ENCODE data around the gene ZCCHC14. TPM values are rescaled to one million over a fixed set of nuclear protein-coding genes. Genes with fewer than 3 reads are reported as not detected.
A peak's percentile ranks its signal among the peaks of the same experiment; 100 is the strongest.

The ZCCHC14 gene
- total and polyA plus RNA-seq, 2 of the 13 experiments (the other 11 are each of a cell fraction or from before 2014, with no cell fraction given) = 12.4 to 12.5 TPM

DNA sequence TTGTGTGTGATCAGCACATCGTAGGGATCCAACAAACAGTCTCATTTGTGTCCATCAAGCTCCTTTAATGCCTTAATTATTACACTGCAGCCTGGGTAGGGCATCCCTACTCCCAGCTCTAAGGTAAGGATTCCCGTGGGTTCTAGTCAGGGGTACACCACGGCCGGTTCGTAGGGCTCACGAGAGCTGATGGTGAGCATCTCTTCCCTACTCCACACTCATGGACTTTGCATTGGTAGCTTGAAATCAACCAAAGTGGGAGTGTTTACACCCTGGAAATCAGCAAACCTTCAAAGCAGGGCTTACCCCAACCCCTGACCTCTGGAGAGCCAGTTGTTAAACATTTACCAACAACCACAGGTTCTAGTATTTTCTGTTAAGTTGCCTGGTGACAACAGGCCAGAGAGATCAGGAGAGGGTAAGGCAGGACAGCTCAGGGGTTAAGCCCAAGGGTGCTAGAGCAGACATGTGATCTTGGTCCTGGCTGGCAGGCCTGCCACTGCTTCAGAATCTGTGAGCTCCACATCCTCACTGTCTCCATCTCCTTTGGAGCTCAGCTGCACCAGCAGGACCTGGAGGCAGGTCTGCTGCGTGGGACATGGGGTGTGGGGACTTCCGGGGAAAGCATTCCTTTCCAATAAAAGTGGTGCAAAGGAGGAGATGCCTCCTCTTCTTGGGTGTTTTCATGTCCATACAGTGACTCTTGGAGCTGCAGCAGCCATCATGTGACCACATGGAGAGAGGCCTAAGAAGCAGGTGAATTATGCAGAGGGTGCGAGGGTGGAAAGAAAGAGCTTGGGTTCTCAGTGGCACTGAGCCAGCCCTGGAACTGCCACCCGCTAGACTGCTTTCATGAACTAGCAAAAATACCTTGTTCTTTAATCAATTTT, 36.1 kb upstream of the ZCCHC14 start (continued):
- TF ChIP-seq, protein P1, sequence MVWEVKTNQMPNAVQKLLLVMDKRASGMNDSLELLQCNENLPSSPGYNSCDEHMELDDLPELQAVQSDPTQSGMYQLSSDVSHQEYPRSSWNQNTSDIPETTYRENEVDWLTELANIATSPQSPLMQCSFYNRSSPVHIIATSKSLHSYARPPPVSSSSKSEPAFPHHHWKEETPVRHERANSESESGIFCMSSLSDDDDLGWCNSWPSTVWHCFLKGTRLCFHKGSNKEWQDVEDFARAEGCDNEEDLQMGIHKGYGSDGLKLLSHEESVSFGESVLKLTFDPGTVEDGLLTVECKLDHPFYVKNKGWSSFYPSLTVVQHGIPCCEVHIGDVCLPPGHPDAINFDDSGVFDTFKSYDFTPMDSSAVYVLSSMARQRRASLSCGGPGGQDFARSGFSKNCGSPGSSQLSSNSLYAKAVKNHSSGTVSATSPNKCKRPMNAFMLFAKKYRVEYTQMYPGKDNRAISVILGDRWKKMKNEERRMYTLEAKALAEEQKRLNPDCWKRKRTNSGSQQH (CRISPR knock-in tag; IDR thresholded peaks at IDR 0.05; ENCODE audit: low read depth) = no peak
- TF ChIP-seq REXO4 (CRISPR knock-in tag; IDR thresholded peaks at IDR 0.05; ENCODE audit: borderline replicate concordance) (no peak), POLR2A (IDR thresholded peaks at IDR 0.05; ENCODE audit: insufficient read depth in 1 of 2, low read depth in 2 of 2, low read length in 2 of 2) (peak; percentile 70 to 82), FOSL1 (CRISPR knock-in tag; IDR thresholded peaks at IDR 0.05; ENCODE audit: borderline replicate concordance) (no peak), ZNF614 (CRISPR knock-in tag; IDR thresholded peaks at IDR 0.05; ENCODE audit: borderline replicate concordance) (no peak; the same call in none of the 2 replicates), TCF12 (IDR thresholded peaks at IDR 0.05) (no peak), TCF12 (CRISPR knock-in tag; IDR thresholded peaks at IDR 0.05) (0 out of 2 replicates have a peak, but pooled peaks have one; percentile 56), HNRNPUL1 (IDR thresholded peaks at IDR 0.05; ENCODE audit: low read depth, low read length) (peak; percentile 35; the same call in 1 of the 2 replicates), NCOA2 (CRISPR knock-in tag; IDR thresholded peaks at IDR 0.05) (peak; percentile 94), MIER3 (CRISPR knock-in tag; IDR thresholded peaks at IDR 0.05; ENCODE audit: borderline replicate concordance) (peak; percentile 91; the same call in 1 of the 2 replicates), ZFP41 (CRISPR knock-in tag; IDR thresholded peaks at IDR 0.05; ENCODE audit: borderline replicate concordance) (peak; percentile 52; the same call in 1 of the 2 replicates), ZFP62 (CRISPR knock-in tag; IDR thresholded peaks at IDR 0.05) (no peak), ZEB1 (IDR thresholded peaks at IDR 0.05; ENCODE audit: insufficient replicate concordance, low read depth) (no peak)
- TF ChIP-seq, protein P2, sequence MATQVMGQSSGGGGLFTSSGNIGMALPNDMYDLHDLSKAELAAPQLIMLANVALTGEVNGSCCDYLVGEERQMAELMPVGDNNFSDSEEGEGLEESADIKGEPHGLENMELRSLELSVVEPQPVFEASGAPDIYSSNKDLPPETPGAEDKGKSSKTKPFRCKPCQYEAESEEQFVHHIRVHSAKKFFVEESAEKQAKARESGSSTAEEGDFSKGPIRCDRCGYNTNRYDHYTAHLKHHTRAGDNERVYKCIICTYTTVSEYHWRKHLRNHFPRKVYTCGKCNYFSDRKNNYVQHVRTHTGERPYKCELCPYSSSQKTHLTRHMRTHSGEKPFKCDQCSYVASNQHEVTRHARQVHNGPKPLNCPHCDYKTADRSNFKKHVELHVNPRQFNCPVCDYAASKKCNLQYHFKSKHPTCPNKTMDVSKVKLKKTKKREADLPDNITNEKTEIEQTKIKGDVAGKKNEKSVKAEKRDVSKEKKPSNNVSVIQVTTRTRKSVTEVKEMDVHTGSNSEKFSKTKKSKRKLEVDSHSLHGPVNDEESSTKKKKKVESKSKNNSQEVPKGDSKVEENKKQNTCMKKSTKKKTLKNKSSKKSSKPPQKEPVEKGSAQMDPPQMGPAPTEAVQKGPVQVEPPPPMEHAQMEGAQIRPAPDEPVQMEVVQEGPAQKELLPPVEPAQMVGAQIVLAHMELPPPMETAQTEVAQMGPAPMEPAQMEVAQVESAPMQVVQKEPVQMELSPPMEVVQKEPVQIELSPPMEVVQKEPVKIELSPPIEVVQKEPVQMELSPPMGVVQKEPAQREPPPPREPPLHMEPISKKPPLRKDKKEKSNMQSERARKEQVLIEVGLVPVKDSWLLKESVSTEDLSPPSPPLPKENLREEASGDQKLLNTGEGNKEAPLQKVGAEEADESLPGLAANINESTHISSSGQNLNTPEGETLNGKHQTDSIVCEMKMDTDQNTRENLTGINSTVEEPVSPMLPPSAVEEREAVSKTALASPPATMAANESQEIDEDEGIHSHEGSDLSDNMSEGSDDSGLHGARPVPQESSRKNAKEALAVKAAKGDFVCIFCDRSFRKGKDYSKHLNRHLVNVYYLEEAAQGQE (IDR thresholded peaks at IDR 0.05; ENCODE audit: borderline replicate concordance in 1 of 2, low read depth in 1 of 2, low read length in 2 of 2) = no peak
- TF ChIP-seq, protein P3, sequence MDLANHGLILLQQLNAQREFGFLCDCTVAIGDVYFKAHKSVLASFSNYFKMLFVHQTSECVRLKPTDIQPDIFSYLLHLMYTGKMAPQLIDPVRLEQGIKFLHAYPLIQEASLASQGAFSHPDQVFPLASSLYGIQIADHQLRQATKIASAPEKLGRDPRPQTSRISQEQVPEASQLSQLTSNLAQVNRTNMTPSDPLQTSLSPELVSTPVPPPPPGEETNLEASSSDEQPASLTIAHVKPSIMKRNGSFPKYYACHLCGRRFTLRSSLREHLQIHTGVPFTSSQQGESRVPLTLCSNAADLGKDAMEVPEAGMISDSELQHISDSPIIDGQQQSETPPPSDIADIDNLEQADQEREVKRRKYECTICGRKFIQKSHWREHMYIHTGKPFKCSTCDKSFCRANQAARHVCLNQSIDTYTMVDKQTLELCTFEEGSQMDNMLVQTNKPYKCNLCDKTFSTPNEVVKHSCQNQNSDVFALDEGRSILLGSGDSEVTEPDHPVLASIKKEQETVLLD (CRISPR knock-in tag; IDR thresholded peaks at IDR 0.05; ENCODE audit: low read depth) = 0 out of 2 replicates have a peak, but pooled peaks have one; percentile 37
- TF ChIP-seq, protein P4, sequence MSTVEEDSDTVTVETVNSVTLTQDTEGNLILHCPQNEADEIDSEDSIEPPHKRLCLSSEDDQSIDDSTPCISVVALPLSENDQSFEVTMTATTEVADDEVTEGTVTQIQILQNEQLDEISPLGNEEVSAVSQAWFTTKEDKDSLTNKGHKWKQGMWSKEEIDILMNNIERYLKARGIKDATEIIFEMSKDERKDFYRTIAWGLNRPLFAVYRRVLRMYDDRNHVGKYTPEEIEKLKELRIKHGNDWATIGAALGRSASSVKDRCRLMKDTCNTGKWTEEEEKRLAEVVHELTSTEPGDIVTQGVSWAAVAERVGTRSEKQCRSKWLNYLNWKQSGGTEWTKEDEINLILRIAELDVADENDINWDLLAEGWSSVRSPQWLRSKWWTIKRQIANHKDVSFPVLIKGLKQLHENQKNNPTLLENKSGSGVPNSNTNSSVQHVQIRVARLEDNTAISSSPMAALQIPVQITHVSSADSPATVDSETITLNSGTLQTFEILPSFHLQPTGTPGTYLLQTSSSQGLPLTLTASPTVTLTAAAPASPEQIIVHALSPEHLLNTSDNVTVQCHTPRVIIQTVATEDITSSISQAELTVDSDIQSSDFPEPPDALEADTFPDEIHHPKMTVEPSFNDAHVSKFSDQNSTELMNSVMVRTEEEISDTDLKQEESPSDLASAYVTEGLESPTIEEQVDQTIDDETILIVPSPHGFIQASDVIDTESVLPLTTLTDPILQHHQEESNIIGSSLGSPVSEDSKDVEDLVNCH (CRISPR knock-in tag; IDR thresholded peaks at IDR 0.05) = no peak
- TF ChIP-seq, protein P5, sequence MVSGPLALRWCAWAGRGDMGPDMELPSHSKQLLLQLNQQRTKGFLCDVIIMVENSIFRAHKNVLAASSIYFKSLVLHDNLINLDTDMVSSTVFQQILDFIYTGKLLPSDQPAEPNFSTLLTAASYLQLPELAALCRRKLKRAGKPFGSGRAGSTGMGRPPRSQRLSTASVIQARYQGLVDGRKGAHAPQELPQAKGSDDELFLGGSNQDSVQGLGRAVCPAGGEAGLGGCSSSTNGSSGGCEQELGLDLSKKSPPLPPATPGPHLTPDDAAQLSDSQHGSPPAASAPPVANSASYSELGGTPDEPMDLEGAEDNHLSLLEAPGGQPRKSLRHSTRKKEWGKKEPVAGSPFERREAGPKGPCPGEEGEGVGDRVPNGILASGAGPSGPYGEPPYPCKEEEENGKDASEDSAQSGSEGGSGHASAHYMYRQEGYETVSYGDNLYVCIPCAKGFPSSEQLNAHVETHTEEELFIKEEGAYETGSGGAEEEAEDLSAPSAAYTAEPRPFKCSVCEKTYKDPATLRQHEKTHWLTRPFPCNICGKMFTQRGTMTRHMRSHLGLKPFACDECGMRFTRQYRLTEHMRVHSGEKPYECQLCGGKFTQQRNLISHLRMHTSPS (CRISPR knock-in tag; IDR thresholded peaks at IDR 0.05; ENCODE audit: low read depth) = peak; percentile 64; the same call in 1 of the 2 replicates

All from HepG2 (cell line).